Measurements from ENCODE around the gene PPARD. TPM values are rescaled to one million over a fixed set of nuclear protein-coding genes. Genes with fewer than 3 reads are reported as not detected.

PPARD gene
- total and polyA plus RNA-seq, 2 of the 13 experiments (the other 11 are each of a cell fraction or from before 2014, with no cell fraction given) = 6.1 to 13.3 TPM

DNA sequence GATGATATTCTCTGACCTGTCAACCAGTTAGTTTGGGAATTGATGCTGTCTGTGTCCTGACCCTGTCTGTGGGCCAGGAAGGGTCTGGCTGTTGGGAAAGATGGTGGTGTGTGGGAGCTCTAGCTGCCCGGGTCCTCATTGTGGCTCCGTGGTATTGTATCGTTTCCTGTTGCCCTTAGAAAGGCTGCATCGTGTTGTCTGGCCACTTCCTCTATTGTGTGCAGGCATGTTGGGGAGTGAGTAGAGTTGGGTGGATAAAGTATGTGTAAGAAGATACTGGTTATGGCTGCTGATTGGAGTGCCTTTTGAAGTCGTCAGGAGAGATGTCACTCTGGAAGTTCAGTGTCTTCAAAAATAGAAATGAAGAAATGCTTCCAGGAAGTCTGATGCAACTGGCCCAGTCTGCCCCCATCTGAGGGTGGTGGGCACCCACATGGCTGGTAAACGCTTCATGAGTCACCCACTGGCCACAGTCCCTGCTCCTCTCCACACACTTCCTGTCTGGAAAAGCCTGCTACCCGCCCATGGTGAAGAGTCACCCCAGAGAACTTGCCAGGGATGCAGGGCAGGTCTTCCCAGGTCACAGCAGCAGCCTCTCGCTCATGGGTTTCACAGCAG lies 27.9 kb downstream of the PPARD start:
- Histone ChIP-seq H3K4me3 (replicated peaks in 1 of 3; ENCODE audit: insufficient read depth in 1 of 3, low read depth in 2 of 3, low read length in 3 of 3) (no peak overlapping the region), H3K27me3 (ENCODE audit: control insufficient read depth in 1 of 2, insufficient read depth in 2 of 2, low read length in 2 of 2) (no peaks in the 10 kb centered on the region), H3K79me2 (ENCODE audit: insufficient read depth, low read length) (peaks cover 16% of the 10 kb centered on the region), H3K36me3 (replicated peaks in 1 of 2; ENCODE audit: control insufficient read depth in 1 of 2, insufficient read depth in 2 of 2, low read length in 2 of 2) (no peaks in the 10 kb centered on the region), H2AFZ (ENCODE audit: low read length) (no peak overlapping the region), H3K4me2 (ENCODE audit: low read depth, low read length) (peak overlapping the region; percentile 75), H3K9ac (ENCODE audit: insufficient read depth, low read depth, low read length) (peak overlapping the region; percentile 57; the same call in 1 of the 2 replicates), H3K4me1 (ENCODE audit: insufficient read depth, low read length) (peaks cover 78% of the 10 kb centered on the region), H3K9me3 (ENCODE audit: low read length) (no peaks in the 10 kb centered on the region), H4K20me1 (ENCODE audit: insufficient read depth, low read length) (no peaks in the 10 kb centered on the region), H3K27ac (ENCODE audit: extremely low read length, insufficient read depth, low read length) (peak overlapping the region; percentile 84)
- 74% methylated on average over 8 of the region's 8 CpGs for WGBS (ENCODE audit: low lambda C conversion rate)
- peak; percentile 65 for DNase-seq (ENCODE audit: low spot score)
- ChIA-PET CTCF (ENCODE audit: low intra/inter-chr PET ratio, low total read pairs) (no interaction called here), POLR2A (interaction anchor here (2.5 to 3.4 kb wide), 3 partner anchors 9 to 45 kb away, joined by 13 to 18 read pairs (median 17); partner anchors contain the start of gene PPARD)
- in situ Hi-C loops (cut with HindIII; ENCODE audit: extremely low pct_ligation_motif_present, low pct_unique_long_range_greater_than_20kb) = no loop called here
- no peak for FAIRE-seq
- intact Hi-C loops (cut with micrococcal nuclease; ENCODE audit: unreplicated experiment) = no loop called here
- BruUV-seq (replicated peaks) = no TSS peak
- peak; percentile 6; the same call in 1 of the 3 replicates for ATAC-seq
- TF ChIP-seq, protein P1, sequence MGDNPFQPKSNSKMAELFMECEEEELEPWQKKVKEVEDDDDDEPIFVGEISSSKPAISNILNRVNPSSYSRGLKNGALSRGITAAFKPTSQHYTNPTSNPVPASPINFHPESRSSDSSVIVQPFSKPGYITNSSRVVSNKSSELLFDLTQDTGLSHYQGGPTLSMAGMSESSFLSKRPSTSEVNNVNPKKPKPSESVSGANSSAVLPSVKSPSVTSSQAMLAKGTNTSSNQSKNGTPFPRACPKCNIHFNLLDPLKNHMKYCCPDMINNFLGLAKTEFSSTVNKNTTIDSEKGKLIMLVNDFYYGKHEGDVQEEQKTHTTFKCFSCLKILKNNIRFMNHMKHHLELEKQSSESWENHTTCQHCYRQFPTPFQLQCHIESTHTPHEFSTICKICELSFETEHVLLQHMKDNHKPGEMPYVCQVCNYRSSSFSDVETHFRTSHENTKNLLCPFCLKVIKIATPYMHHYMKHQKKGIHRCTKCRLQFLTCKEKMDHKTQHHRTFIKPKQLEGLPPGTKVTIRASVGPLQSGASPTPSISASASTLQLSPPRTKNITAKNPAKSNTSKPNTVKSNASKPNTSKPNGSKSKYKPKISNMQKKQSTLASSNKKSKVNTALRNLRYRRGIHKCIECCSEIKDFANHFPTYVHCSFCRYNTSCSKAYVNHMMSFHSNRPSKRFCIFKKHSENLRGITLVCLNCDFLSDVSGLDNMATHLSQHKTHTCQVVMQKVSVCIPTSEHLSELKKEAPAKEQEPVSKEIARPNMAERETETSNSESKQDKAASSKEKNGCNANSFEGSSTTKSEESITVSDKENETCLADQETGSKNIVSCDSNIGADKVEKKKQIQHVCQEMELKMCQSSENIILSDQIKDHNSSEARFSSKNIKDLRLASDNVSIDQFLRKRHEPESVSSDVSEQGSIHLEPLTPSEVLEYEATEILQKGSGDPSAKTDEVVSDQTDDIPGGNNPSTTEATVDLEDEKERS (CRISPR knock-in tag; IDR thresholded peaks at IDR 0.05) = no peak
- no peak for TF ChIP-seq RBM39 (IDR thresholded peaks at IDR 0.05; ENCODE audit: low read depth, low read length, poor library complexity, severe bottlenecking)
- no peak for TF ChIP-seq EHMT2 (IDR thresholded peaks at IDR 0.05; ENCODE audit: borderline replicate concordance, low read depth, low read length)
- no peak for TF ChIP-seq NONO (IDR thresholded peaks at IDR 0.05)
- no peak for TF ChIP-seq NONO (CRISPR knock-in tag; conservative IDR thresholded peaks at IDR 0.05)
- TF ChIP-seq ZNF839 (CRISPR knock-in tag; IDR thresholded peaks at IDR 0.05; ENCODE audit: borderline replicate concordance) = no peak
- TF ChIP-seq KDM6A (CRISPR knock-in tag; IDR thresholded peaks at IDR 0.05; ENCODE audit: low read depth) = no peak
- TF ChIP-seq NRL (CRISPR knock-in tag; IDR thresholded peaks at IDR 0.05; ENCODE audit: borderline replicate concordance) = no peak
- no peak for TF ChIP-seq FOXA1 (IDR thresholded peaks at IDR 0.05)
- TF ChIP-seq FOXA1 (CRISPR knock-in tag; IDR thresholded peaks at IDR 0.05) = no peak
- TF ChIP-seq RXRA (CRISPR knock-in tag; IDR thresholded peaks at IDR 0.05) = peak; percentile 67; the same call in 1 of the 2 replicates
- TF ChIP-seq ZNF768 (CRISPR knock-in tag; IDR thresholded peaks at IDR 0.05) = no peak
- TF ChIP-seq GABPB1 (CRISPR knock-in tag; IDR thresholded peaks at IDR 0.05) = peak; percentile 60; the same call in 1 of the 2 replicates
- TF ChIP-seq, protein P2, sequence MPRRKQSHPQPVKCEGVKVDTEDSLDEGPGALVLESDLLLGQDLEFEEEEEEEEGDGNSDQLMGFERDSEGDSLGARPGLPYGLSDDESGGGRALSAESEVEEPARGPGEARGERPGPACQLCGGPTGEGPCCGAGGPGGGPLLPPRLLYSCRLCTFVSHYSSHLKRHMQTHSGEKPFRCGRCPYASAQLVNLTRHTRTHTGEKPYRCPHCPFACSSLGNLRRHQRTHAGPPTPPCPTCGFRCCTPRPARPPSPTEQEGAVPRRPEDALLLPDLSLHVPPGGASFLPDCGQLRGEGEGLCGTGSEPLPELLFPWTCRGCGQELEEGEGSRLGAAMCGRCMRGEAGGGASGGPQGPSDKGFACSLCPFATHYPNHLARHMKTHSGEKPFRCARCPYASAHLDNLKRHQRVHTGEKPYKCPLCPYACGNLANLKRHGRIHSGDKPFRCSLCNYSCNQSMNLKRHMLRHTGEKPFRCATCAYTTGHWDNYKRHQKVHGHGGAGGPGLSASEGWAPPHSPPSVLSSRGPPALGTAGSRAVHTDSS (CRISPR knock-in tag; conservative IDR thresholded peaks at IDR 0.05) = no peak
- no peak for TF ChIP-seq ZNF253 (CRISPR knock-in tag; IDR thresholded peaks at IDR 0.05; ENCODE audit: borderline replicate concordance)
- TF ChIP-seq, protein P3, sequence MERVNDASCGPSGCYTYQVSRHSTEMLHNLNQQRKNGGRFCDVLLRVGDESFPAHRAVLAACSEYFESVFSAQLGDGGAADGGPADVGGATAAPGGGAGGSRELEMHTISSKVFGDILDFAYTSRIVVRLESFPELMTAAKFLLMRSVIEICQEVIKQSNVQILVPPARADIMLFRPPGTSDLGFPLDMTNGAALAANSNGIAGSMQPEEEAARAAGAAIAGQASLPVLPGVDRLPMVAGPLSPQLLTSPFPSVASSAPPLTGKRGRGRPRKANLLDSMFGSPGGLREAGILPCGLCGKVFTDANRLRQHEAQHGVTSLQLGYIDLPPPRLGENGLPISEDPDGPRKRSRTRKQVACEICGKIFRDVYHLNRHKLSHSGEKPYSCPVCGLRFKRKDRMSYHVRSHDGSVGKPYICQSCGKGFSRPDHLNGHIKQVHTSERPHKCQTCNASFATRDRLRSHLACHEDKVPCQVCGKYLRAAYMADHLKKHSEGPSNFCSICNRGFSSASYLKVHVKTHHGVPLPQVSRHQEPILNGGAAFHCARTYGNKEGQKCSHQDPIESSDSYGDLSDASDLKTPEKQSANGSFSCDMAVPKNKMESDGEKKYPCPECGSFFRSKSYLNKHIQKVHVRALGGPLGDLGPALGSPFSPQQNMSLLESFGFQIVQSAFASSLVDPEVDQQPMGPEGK (CRISPR knock-in tag; IDR thresholded peaks at IDR 0.05) = peak; percentile 75
- TF ChIP-seq SRF (IDR thresholded peaks at IDR 0.05; ENCODE audit: low read depth, low read length) = no peak
- peak in 1 of 2 experiments; percentile 95; a peak in 2 of 4 replicates for TF ChIP-seq ATF4 (CRISPR knock-in tag; IDR thresholded peaks at IDR 0.05)

Measured in HepG2 (cell line).